ENCODE measurements around the gene AGR2.
"Not testable (repeated sequence)": the region's sequence is repeated elsewhere in the genome, so short reads cannot be mapped to it uniquely, and the experiment has no call there.

The AGR2 gene

GRCh38 chr7:16804674-16805439 is at the start of gene AGR2:
Gene AGR2 (minus strand): TSS chr7:16804999. CDS start chr7:16801796, 3,203 bp downstream.
- DNase-seq (ENCODE audit: low read depth in 2 of 2, low spot score in 1 of 2), result no peak

DNA sequence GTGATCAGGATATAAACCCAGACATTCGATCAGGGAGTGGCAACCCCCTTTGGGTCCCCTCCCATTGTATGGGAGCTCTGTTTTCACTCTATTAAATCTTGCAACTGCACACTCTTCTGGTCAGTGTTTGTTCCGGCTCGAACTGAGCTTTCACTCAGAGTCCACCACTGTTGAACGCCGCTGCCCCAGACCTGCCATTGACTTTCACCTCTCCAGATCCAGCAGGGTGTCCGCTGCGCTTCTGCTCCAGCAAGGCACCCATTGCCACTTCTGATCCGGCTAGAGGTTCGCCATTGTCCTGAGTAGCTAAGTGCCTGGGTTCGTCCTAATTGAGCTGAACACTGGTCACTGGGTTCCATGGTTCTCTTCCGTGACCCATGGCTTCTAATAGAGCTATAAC is 48.4 kb upstream of the AGR2 start:
- not testable (repeated sequence) for DNase-seq (ENCODE audit: low read depth in 2 of 2, low spot score in 1 of 2)

- no peak for DNase-seq (ENCODE audit: low read depth in 2 of 2, low spot score in 1 of 2)
These were observed 47.0 kb upstream of the AGR2 start for GRCh38 chr7:16851829-16852228.

GRCh38 chr7:16850614-16851466 is 46.0 kb upstream of the AGR2 start:
- DNase-seq (ENCODE audit: low read depth in 2 of 2, low spot score in 1 of 2), result no peak

DNA sequence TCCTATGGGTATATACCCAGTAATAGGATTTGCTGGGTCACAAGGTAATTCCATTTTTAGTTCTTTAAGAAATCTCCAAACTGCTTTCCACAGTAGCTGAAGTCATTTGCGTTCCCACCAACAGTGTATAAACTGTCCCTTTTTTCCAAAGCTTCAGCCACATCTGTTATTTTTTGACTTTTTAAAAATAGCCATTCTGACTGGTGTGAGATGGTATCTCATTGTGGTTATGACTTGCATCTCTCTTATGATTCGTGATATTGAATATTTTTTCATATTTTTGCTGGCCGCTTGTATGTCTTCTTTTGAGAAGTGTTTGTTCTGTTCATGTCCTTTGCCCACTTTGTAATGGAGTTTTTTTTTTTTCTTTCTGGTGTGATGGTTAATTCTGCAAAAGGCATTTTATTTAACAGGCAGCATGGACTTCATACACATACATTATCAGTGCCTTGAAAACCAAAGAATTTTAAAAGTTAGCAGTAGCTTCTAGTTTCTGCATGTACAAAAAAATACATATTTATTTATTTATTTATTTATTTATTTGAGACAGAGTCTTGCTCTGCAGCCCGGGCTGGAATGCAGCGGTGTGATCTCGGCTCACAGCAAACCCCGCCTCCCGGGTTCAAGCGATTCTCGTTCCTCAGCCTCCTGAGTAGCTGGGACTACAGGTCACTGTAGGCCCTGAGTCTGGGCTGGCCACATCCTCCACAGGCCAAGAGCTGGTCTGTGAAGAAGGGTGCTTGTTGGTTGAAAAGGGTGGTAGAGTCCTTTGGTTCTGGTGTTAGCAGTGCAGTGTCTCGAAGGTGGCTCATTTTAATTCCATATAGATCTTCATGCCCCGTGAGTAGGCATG is 44.7 kb upstream of the AGR2 start:
- no peak for DNase-seq (ENCODE audit: low read depth in 2 of 2, low spot score in 1 of 2)

DNA sequence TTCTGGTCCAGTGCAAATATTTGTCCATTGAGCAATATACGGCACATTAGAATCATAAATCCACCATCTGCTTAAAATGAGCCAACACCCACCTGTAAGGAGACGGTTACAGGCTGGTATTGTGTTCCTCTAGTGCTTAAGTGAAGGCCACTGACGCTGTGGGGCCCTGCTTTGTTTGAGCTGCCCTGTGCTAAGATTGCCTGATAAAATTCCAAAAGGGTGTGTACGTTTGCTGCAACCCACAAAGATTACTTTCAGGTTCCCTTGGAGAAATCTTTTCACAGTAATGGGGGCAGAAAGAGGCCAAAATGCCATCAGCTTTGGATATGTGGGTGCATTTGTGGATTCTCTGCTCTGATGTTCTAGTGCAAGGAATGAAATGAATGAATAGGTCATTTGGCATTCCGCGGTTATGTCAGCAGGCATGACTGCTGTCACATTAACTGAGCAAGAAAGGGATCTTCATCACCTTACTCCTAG is 42.6 kb upstream of the AGR2 start:
- DNase-seq (ENCODE audit: low read depth in 2 of 2, low spot score in 1 of 2), result no peak

- no peak for DNase-seq (ENCODE audit: low read depth in 2 of 2, low spot score in 1 of 2)
These were observed 41.9 kb upstream of the AGR2 start for GRCh38 chr7:16846601-16847165.

GRCh38 chr7:16845746-16846145 is 40.9 kb upstream of the AGR2 start:
- no peak for DNase-seq (ENCODE audit: low read depth in 2 of 2, low spot score in 1 of 2)

DNA sequence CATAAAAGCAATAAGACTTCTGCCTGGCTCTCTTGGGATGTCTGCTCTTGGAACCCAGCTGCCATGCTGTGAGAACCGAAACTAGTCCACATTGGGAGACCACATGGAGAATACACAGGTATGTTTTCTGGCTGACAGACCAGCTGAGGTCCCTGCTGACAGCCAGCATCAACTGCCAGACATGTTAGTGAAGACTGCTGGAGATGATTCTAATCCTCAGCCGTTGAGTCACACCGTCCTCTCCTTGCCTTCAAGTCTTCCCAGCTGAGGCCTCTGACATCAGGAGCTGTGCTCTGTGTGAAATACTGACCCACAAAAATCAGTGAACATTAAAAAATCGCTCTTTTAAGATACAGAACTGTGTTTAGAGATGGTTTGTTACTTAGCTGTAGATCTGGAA is 36.9 kb upstream of the AGR2 start:
- no peak for DNase-seq (ENCODE audit: low read depth in 2 of 2, low spot score in 1 of 2)

GRCh38 chr7:16840094-16840493 is 35.3 kb upstream of the AGR2 start:
- DNase-seq (ENCODE audit: low read depth in 2 of 2, low spot score in 1 of 2), result no peak

DNA sequence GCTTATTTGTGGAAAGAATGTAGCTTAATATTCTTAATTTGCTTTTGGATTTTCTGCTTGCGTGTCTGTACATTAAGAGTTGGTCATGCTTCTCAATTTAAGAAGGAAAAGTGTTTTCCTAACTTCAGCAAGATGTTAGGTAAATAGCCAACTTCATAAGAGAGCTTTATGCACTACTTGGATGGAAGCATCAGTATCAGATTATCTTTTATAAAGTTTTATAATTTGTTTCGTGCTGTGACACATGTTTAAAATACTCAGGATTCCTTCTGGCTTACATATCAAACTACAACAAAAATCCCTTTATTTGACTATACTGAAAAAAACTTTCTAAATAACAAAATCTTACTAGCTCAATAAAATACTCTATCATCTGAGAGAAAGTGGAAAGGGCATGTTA is 34.8 kb upstream of the AGR2 start:
- no peak for DNase-seq (ENCODE audit: low read depth in 2 of 2, low spot score in 1 of 2)

DNA sequence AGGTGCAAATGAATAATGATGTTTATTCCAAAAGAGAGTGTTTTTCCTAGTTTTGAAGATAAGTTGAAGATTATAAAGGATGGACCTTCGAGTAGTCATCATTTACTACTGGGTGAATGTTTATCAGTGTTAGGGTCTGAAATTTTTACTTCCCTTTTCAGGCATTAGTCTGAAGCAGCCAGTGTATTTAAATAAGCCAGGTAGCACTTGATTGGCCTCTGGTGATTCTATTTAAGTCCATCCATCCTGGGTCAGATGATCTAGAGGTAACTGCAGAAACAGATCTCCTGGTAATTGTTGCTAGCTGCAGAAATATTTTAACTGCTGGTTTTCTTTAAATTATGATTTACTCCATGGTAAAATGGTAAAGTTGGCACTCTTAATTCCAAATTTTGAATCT is 34.1 kb upstream of the AGR2 start:
- no peak for DNase-seq (ENCODE audit: low read depth in 2 of 2, low spot score in 1 of 2)

GRCh38 chr7:16838386-16838785 is 33.6 kb upstream of the AGR2 start:
- no peak for DNase-seq (ENCODE audit: low read depth in 2 of 2, low spot score in 1 of 2)

DNA sequence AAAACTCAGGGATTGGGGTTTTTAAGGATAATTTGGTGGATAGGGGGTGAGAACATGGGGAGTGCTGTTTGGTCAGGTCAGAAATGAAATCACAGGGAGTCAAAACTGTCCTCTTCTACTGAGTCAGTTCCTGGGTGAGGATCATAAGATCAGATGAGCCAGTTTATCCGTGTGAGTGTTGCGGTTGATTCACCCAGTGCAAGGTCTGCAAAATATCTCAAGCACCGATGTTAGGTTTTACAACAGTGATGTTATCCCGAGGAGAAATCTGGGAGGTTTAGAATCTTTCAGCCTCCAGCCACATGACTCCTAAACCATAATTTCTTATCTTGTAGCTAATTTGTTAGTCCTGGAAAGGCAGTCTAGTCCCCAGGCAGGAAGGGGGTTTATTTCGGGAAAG is 31.7 kb upstream of the AGR2 start:
- DNase-seq (ENCODE audit: low read depth in 2 of 2, low spot score in 1 of 2), result no peak

DNA sequence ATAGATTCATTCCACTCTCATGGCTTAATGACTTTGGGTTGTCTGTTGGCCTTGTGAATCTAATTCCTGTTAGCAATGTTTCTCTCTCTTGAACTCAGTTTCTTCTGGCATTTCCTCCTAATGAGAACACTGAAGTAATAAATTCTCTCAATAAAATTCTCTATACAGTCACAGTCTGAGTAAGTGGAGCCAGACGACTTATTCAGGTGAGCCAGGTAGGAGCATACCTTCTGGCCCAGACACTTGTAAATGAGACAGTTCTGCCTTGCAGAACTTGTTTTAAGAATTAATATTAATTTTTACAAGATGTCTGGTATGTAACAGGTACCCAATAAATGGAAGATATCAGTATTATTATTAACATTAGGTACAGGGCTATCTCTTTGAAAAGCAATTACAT is 28.6 kb upstream of the AGR2 start:
- DNase-seq (ENCODE audit: low read depth in 2 of 2, low spot score in 1 of 2), result no peak

DNA sequence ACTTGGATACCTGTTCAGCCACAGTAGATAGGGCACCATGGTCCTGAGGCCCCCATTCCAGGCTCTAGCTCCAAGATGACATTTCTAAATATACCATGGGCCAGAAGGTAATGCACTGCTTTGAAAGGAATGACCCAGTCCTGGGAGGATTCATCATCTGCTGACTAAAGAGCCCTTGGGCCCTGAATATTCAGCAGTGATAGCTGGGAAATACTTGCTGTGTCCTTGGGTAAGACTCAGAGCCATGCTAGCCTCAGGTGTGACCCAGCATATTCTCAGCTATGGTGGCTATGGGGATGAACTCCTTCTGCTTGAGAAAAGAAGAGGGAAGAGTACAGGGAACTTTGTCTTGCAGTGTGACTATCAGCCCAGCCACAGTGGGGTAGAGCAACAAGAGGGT is 21.3 kb upstream of the AGR2 start:
- no peak for DNase-seq (ENCODE audit: low read depth in 2 of 2, low spot score in 1 of 2)

DNA sequence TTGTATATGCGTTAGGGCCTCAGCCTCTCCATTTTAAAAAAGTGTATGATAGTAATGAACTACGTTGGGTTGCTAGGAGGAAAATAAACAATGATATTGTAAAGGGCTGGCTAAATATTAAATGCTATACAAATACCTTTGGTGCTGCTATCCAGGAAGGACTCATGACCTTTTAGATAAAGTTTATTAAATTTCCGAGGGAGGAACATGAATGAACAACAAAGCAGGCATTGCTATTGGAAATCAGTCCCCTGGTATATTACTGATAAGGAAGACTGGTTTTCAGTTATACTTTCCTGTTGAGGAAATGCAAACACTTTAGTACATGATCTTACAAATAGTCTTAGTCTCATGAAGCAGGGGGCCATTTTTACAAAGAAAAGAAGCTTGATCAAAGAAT is 17.2 kb upstream of the AGR2 start:
- DNase-seq (ENCODE audit: low read depth in 2 of 2, low spot score in 1 of 2), result no peak

DNA sequence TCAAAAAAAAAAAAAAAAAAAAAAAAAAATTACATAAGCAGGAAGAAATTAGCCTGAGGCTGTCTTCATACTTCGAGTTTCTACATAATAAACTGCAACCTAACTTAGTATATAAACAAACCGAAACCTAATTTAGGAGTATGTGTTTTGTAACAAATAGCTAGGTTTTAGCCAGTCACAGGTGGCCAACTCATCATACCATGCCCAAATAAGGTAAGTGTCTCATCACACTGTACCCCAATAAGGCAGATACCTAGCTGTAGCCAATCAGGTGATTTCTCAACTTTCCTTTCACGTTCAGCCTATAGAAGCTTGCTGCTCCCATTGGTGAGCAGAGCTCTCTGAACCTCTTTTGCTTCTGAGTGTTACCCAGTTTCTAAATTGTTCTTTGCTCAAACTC is 13.9 kb upstream of the AGR2 start:
- no peak for DNase-seq (ENCODE audit: low read depth in 2 of 2, low spot score in 1 of 2)

GRCh38 chr7:16817536-16817935 is 12.7 kb upstream of the AGR2 start:
- no peak for DNase-seq (ENCODE audit: low read depth in 2 of 2, low spot score in 1 of 2)

DNA sequence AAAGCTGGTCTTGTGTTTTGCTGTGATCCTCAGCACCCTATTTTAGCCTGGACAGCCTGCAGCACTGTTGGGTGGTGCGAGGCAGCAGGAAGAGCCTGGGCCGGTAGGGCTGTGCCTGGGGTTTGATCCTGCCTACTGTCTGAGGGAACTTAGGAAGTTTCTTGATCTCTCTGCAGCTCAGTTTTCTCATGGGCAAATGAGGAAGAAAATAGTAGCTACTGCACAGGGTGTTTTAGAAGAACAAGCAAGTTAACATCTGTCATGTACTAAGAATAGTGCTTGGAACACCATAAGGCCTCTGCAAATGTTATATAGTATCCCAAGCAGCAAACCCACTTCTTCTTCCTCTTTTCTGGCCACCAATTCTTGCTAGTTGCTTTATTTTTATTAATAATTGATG is 12.0 kb upstream of the AGR2 start:
- no peak for DNase-seq (ENCODE audit: low read depth in 2 of 2, low spot score in 1 of 2)

DNA sequence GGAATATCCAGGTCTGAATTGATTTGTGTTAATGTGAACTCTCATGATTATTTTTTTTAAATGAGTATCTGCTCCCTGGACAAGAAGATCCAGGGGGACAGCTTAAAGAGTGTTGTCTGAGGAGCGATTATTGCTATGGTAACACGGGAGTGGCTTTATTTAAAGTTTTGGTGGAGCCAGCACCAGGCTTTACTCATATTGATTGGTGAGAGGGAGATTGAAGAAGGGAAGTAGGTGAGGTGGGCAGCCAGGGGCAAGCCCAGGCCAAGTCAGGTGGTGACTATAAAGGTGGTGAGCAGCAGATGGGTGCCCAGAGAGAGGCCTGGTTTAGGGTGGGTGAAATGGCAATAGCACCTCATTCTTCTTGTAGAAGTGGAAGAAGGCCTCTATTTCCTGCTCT is 10.2 kb upstream of the AGR2 start:
- no peak for DNase-seq (ENCODE audit: low read depth in 2 of 2, low spot score in 1 of 2)

Data from stimulated activated CD8-positive, alpha-beta memory T cell treated with anti-CD3 and anti-CD28 coated beads, Interleukin-4, amount 100 ng/mL, for 4 hours (primary cell).